ENCODE data around the gene ZNF625. TPM values are rescaled to one million over a fixed set of nuclear protein-coding genes. Genes with fewer than 3 reads are reported as not detected.
"Not testable (repeated sequence)": the region's sequence is repeated elsewhere in the genome, so short reads cannot be mapped to it uniquely, and the experiment has no call there.

Gene ZNF625
- total and polyA plus RNA-seq, 7 experiments from 2014 or later = 0.45 to 5.2 (median 1.6) TPM

- Histone ChIP-seq H3K27me3 (ENCODE audit: control insufficient read depth in 2 of 2, insufficient read depth in 2 of 2, low read length in 2 of 2) (no peaks in the 10 kb centered on the region), H3K27ac (ENCODE audit: low read depth, low read length) (no peak overlapping the region), H3K4me3 (ENCODE audit: low read length) (no peak overlapping the region), H3K9me3 (ENCODE audit: control insufficient read depth in 2 of 3, low read length in 3 of 3) (no peaks in the 10 kb centered on the region), H3K36me3 (ENCODE audit: control insufficient read depth in 2 of 3, insufficient read depth in 3 of 3, low read length in 3 of 3) (no peaks in the 10 kb centered on the region), H3K4me1 (ENCODE audit: control insufficient read depth in 2 of 2, insufficient read depth in 2 of 2, low read length in 2 of 2) (no peaks in the 10 kb centered on the region)
- DNase-seq = no peak
- Mint-ChIP-seq H3K27ac (no peak overlapping the region), H3K4me1 (no peaks in the 10 kb centered on the region), H3K9me3 (peaks cover 0 to 52% (median 9%) of the 10 kb centered on the region in 11 donors), H3K27me3 (no peaks in the 10 kb centered on the region), H3K4me3 (no peak overlapping the region), H3K36me3 (peaks cover 11 to 51% (median 31%) of the 10 kb centered on the region in 5 donors)
- CTCF ChIA-PET = no interaction called here
- POLR2A ChIA-PET = no interaction called here
- no peak for ATAC-seq
- intact Hi-C loops (cut with micrococcal nuclease) = no loop called here
Measured at GRCh38 chr19:12111176-12111575, 45.4 kb downstream of the ZNF625 start.

- ATAC-seq; H3K27ac ChIP-seq (ENCODE audit: low read depth, low read length); CTCF ChIA-PET; H3K36me3 ChIP-seq (ENCODE audit: control insufficient read depth in 2 of 3, insufficient read depth in 3 of 3, low read length in 3 of 3); H3K4me1 ChIP-seq (ENCODE audit: control insufficient read depth in 2 of 2, insufficient read depth in 2 of 2, low read length in 2 of 2); H3K4me3 ChIP-seq (ENCODE audit: low read length); H3K27me3 Mint-ChIP-seq; POLR2A ChIA-PET; H3K27me3 ChIP-seq (ENCODE audit: control insufficient read depth in 2 of 2, insufficient read depth in 2 of 2, low read length in 2 of 2); intact Hi-C loops (cut with micrococcal nuclease); H3K4me1 Mint-ChIP-seq; DNase-seq; H3K9me3 ChIP-seq (ENCODE audit: control insufficient read depth in 2 of 3, low read length in 3 of 3); H3K4me3 Mint-ChIP-seq; H3K27ac Mint-ChIP-seq: not testable (repeated sequence)
- H3K36me3 Mint-ChIP-seq = peaks cover 0 to 32% (median 8%) of the 10 kb centered on the region in 5 donors
- peaks cover 0 to 38% (median 7%) of the 10 kb centered on the region in 11 donors for H3K9me3 Mint-ChIP-seq
Measured at GRCh38 chr19:12103909-12104308, 52.6 kb downstream of the ZNF625 start.

- Histone ChIP-seq H3K27ac (ENCODE audit: low read depth, low read length) (no peak overlapping the region), H3K27me3 (ENCODE audit: control insufficient read depth in 2 of 2, insufficient read depth in 2 of 2, low read length in 2 of 2) (no peaks in the 10 kb centered on the region), H3K9me3 (ENCODE audit: control insufficient read depth in 2 of 3, low read length in 3 of 3) (no peaks in the 10 kb centered on the region), H3K4me1 (ENCODE audit: control insufficient read depth in 2 of 2, insufficient read depth in 2 of 2, low read length in 2 of 2) (peaks cover 0 to 2% of the 10 kb centered on the region in 2 donors), H3K4me3 (ENCODE audit: low read length) (no peak overlapping the region), H3K36me3 (ENCODE audit: control insufficient read depth in 2 of 3, insufficient read depth in 3 of 3, low read length in 3 of 3) (no peaks in the 10 kb centered on the region)
- Mint-ChIP-seq H3K27me3 (peaks cover 0 to 15% (median 4%) of the 10 kb centered on the region in 5 donors), H3K9me3 (peaks cover 0 to 41% (median 7%) of the 10 kb centered on the region in 11 donors), H3K36me3 (peaks cover 4 to 39% (median 13%) of the 10 kb centered on the region in 5 donors), H3K4me3 (no peak overlapping the region), H3K27ac (no peak overlapping the region), H3K4me1 (peaks cover 0 to 8% (median 5%) of the 10 kb centered on the region in 7 donors)
- ATAC-seq (no peak), DNase-seq (no peak)
- POLR2A ChIA-PET = interaction anchor here (0.6 kb wide), 1 partner anchor 847 kb away, joined by 3 read pairs; no protein-coding TSS in a partner anchor
- intact Hi-C loops (cut with micrococcal nuclease) = no loop called here
- CTCF ChIA-PET = interaction anchor here (1.1 kb wide), 1 partner anchor 215 kb away, joined by 5 read pairs; no protein-coding TSS in a partner anchor
Measured at GRCh38 chr19:12098040-12098439, 58.5 kb downstream of the ZNF625 start.

- no peak overlapping the region for H3K27ac Mint-ChIP-seq
- intact Hi-C loops (cut with micrococcal nuclease) = no loop called here
- CTCF ChIA-PET = no interaction called here
Measured at GRCh38 chr19:12095111-12095790, 61.3 kb downstream of the ZNF625 start.

More at GRCh38 chr19:12095111-12095790, 61.3 kb downstream of the ZNF625 start:
- Mint-ChIP-seq H3K27me3 (peaks cover 0 to 17% (median 4%) of the 10 kb centered on the region in 5 donors), H3K9me3 (peaks cover 0 to 28% (median 6%) of the 10 kb centered on the region in 11 donors), H3K4me3 (no peak overlapping the region), H3K4me1 (peaks cover 5 to 19% (median 8%) of the 10 kb centered on the region in 7 donors), H3K36me3 (peaks cover 3 to 31% (median 13%) of the 10 kb centered on the region in 5 donors)
- no peak for ATAC-seq
- no peaks in the 10 kb centered on the region for H3K27me3 ChIP-seq (ENCODE audit: control insufficient read depth in 2 of 2, insufficient read depth in 2 of 2, low read length in 2 of 2)
- H3K36me3 ChIP-seq (ENCODE audit: control insufficient read depth in 2 of 3, insufficient read depth in 3 of 3, low read length in 3 of 3) = no peaks in the 10 kb centered on the region
- H3K4me3 ChIP-seq (ENCODE audit: low read length) = no peak overlapping the region
- H3K4me1 ChIP-seq (ENCODE audit: control insufficient read depth in 2 of 2, insufficient read depth in 2 of 2, low read length in 2 of 2) = peaks cover 0 to 5% of the 10 kb centered on the region in 2 donors
- no peaks in the 10 kb centered on the region for H3K9me3 ChIP-seq (ENCODE audit: control insufficient read depth in 2 of 3, low read length in 3 of 3)
- no peak for DNase-seq
- H3K27ac ChIP-seq (ENCODE audit: low read depth, low read length) = no peak overlapping the region
- POLR2A ChIA-PET = no interaction called here

Other genes with a start within 250 kb of the ZNF625 start
- 10 to 100 TPM; 18.0 to 26.4 (median 22.8) TPM for gene ZNF700, start 231.6 kb downstream of the ZNF625 start, total RNA-seq
- 1 to 10 TPM; 2.3 to 5.0 TPM for gene ZNF700, start 231.6 kb downstream of the ZNF625 start, polyA plus RNA-seq
- gene ZNF763, start 191.7 kb downstream of the ZNF625 start, total RNA-seq = 10 to 100 TPM in 2 of 5 experiments, 1 to 10 TPM in 3; 1.3 to 17.3 (median 4.4) TPM
- 1 to 10 TPM; 3.2 to 4.5 TPM for gene ZNF763, start 191.7 kb downstream of the ZNF625 start, polyA plus RNA-seq
- 1 to 10 TPM in 3 of 5 experiments, under 1 TPM in 2; 0.10 to 2.2 (median 1.2) TPM for gene ZNF433, start 121.1 kb downstream of the ZNF625 start, total RNA-seq
- gene ZNF433, start 121.1 kb downstream of the ZNF625 start, polyA plus RNA-seq = 1 to 10 TPM; 4.9 to 5.8 TPM
- gene ZNF878, start 103.8 kb downstream of the ZNF625 start, total RNA-seq = not detected
- not detected for gene ZNF878, start 103.8 kb downstream of the ZNF625 start, polyA plus RNA-seq
- gene ZNF844, start 92.0 kb downstream of the ZNF625 start, total RNA-seq = 10 to 100 TPM in 4 of 5 experiments, 1 to 10 TPM in 1; 1.0 to 20.9 (median 15.8) TPM
- 1 to 10 TPM; 5.9 to 6.6 TPM for gene ZNF844, start 92.0 kb downstream of the ZNF625 start, polyA plus RNA-seq
- gene ZNF20, start 16.4 kb downstream of the ZNF625 start, total RNA-seq = 1 to 10 TPM; 1.2 to 6.7 (median 4.8) TPM
- 1 to 10 TPM; 1.4 to 4.4 TPM for gene ZNF20, start 16.4 kb downstream of the ZNF625 start, polyA plus RNA-seq
- 10 to 100 TPM; 16.8 to 36.8 (median 31.1) TPM for gene ZNF136, start 6.4 kb upstream of the ZNF625 start, total RNA-seq
- gene ZNF136, start 6.4 kb upstream of the ZNF625 start, polyA plus RNA-seq = 10 to 100 TPM; 14.0 to 23.9 TPM
- 10 to 100 TPM; 16.3 to 67.4 (median 31.3) TPM for gene ZNF44, start 138.1 kb upstream of the ZNF625 start, total RNA-seq
- 10 to 100 TPM; 19.2 to 32.2 TPM for gene ZNF44, start 138.1 kb upstream of the ZNF625 start, polyA plus RNA-seq
- 10 to 100 TPM in 2 of 5 experiments, 1 to 10 TPM in 3; 2.8 to 23.2 (median 6.1) TPM for gene ZNF563, start 176.9 kb upstream of the ZNF625 start, total RNA-seq
- 1 to 10 TPM; 6.8 to 9.8 TPM for gene ZNF563, start 176.9 kb upstream of the ZNF625 start, polyA plus RNA-seq
- gene ZNF442, start 208.9 kb upstream of the ZNF625 start, total RNA-seq = 1 to 10 TPM in 2 of 5 experiments, under 1 TPM in 3; 0.44 to 6.0 (median 0.58) TPM
- 1 to 10 TPM; 1.1 TPM for gene ZNF442, start 208.9 kb upstream of the ZNF625 start, polyA plus RNA-seq
- 1 to 10 TPM; 1.7 to 9.9 (median 4.4) TPM for gene ZNF799, start 244.5 kb upstream of the ZNF625 start, total RNA-seq
- 1 to 10 TPM; 4.3 to 8.0 TPM for gene ZNF799, start 244.5 kb upstream of the ZNF625 start, polyA plus RNA-seq

All from naive thymus-derived CD4-positive, alpha-beta T cell (primary cell).